ENCODE measurements around the gene FOXB1. TPM values are rescaled to one million over a fixed set of nuclear protein-coding genes. Genes with fewer than 3 reads are reported as not detected.

The FOXB1 gene
- total RNA-seq, 4 donors from 2014 or later = not detected

DNA sequence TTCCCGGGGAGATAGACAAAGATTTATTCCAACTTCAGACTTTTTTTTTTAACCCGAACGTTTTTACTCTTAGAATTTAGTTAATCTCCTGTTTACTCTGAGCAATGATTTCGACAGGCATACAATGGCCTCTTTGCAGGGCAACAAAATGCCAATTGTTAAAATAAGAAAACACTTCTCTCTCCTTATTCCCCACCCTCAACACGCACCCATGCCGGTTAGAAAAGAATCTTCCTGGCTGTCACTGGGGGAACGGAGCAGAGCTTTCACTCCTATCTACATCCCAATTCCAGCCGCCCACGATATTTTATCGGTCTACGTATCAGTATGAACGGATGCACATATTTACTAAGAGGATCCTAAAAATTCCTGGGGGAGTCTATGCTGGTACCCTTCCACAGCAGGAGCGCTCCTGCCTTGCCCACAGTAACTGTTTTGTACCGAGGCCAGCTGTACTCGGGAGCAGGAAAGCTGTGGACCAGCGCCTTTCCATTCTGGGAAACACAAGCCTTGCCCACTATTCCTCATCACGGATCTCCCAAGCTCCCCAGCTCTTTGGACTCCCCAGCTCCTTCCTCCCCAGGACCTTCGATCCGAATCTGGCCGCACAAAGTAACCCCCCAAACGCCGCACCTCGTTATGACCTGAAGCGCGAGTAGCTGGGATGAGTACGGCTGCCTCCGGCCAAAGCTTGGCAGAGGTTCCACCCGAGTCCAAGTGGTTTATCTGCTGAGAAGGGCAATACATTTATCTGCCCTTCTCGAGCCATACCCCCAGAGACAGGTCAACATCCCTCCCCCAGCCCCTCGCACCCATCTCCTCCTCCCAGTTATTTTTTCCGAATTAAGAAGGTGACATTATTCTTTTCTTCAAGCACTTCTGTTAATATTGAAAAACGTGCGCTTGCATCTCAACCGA, 2.2 kb upstream of the FOXB1 start:
- Histone ChIP-seq H3K4me1 (peaks cover 33 to 39% of the 10 kb centered on the region in 2 donors), H3K9me3 (no peaks in the 10 kb centered on the region), H3K27ac (no peak overlapping the region), H3K4me3 (replicated peaks in 1 of 3) (no peak overlapping the region), H3K36me3 (no peaks in the 10 kb centered on the region), H3K27me3 (peaks cover 98% of the 10 kb centered on the region)
- TF ChIP-seq, protein P1, sequence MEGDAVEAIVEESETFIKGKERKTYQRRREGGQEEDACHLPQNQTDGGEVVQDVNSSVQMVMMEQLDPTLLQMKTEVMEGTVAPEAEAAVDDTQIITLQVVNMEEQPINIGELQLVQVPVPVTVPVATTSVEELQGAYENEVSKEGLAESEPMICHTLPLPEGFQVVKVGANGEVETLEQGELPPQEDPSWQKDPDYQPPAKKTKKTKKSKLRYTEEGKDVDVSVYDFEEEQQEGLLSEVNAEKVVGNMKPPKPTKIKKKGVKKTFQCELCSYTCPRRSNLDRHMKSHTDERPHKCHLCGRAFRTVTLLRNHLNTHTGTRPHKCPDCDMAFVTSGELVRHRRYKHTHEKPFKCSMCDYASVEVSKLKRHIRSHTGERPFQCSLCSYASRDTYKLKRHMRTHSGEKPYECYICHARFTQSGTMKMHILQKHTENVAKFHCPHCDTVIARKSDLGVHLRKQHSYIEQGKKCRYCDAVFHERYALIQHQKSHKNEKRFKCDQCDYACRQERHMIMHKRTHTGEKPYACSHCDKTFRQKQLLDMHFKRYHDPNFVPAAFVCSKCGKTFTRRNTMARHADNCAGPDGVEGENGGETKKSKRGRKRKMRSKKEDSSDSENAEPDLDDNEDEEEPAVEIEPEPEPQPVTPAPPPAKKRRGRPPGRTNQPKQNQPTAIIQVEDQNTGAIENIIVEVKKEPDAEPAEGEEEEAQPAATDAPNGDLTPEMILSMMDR (IDR thresholded peaks at IDR 0.05) = no peak
- TF ChIP-seq POLR2A (IDR thresholded peaks at IDR 0.05) = no peak
- no peak for DNase-seq
- WGBS, 2 donors = 6 to 9% methylated on average over 34 of the region's 34 CpGs
- intact Hi-C loops (cut with DNase I) = no loop called here

DNA sequence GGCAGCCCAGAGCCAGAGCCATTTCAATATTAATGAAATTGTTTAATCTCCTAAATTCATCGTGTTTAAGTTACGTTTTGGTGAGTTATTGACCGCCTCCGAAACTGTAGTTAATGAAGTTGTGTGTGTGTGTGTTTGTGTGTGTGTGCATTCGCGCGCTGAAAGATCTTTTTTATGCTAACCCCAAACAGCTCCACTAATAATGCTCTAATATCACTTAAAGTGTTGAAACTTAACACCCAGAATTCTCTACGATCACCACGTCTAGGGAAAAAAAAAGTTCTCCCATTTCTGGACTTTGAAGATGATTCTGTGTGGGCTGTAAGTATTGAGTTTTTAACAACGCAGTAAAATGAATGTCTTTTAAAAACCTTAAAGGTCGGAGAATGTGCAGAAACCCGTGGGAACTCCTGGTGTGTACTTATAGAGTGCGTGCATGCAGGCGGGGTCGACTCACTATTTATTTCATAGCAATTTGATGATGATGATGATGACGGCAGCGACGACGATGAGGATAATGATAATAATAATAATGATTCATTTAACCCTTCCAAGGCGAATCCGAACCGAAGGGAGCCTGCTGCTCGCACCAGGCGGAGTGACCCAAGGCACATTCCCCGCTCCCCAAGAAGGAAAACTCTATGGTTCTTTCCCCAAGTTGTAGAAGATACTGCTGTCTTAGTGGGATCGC, 1.4 kb upstream of the FOXB1 start:
- no peak for DNase-seq
- Histone ChIP-seq H3K4me1 (peaks cover 28 to 34% of the 10 kb centered on the region in 2 donors), H3K27ac (no peak overlapping the region), H3K27me3 (peaks cover 98% of the 10 kb centered on the region), H3K9me3 (no peaks in the 10 kb centered on the region), H3K4me3 (replicated peaks in 1 of 3) (no peak overlapping the region), H3K36me3 (no peaks in the 10 kb centered on the region)
- TF ChIP-seq POLR2A (IDR thresholded peaks at IDR 0.05) = no peak
- TF ChIP-seq, protein P1 (IDR thresholded peaks at IDR 0.05) = no peak
- intact Hi-C loops (cut with DNase I) = no loop called here
- WGBS, 2 donors = 12 to 14% methylated on average over 26 of the region's 26 CpGs

DNA sequence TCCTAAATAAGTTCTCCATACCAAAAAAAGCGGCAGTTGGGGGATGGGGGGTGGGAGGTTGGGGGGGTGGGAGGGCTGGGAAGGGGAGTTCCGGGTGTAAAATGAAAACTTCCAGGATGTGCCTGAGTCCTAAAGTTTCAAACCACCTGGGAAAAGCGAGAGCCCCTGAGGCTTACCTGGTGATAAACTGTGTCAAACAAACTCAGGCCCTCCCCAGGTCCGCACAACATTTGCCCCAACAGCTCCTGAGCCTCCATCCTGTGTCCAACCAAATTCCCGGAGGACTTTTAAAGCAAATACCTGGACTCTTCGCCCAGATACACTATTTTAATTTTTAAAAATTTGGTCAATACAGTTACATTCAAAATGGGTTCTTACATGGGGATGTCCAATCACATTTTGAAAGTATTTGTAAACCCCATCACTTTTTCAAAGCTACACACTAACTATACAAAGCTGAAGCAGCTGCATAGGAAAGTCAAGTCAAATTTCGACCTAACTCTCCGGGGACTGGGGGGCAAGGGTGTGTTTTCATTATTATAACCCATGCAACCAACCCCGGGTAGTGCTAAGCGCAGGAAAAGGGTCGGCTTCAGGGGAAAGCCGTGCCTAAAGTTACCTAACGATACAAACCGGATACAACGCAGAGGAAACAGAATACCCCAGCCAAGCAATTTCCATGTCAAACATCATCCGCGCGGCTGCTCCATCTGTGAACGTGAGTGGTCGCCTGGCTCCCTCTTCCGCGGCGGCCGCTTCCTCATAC, 685 bp upstream of the FOXB1 start:
- no peak overlapping the region for H3K4me3 ChIP-seq (replicated peaks in 1 of 3)
- H3K27me3 ChIP-seq = peaks cover 98% of the 10 kb centered on the region
- WGBS, 2 donors = 5 to 7% methylated on average over 18 to 24 of the region's 24 CpGs
- H3K36me3 ChIP-seq = no peaks in the 10 kb centered on the region
- DNase-seq = no peak
- no peak overlapping the region for H3K27ac ChIP-seq
- intact Hi-C loops (cut with DNase I) = no loop called here
- H3K9me3 ChIP-seq = no peaks in the 10 kb centered on the region
- TF ChIP-seq, protein P1 (IDR thresholded peaks at IDR 0.05) = no peak
- no peak for TF ChIP-seq POLR2A (IDR thresholded peaks at IDR 0.05)
- peaks cover 28 to 34% of the 10 kb centered on the region in 2 donors for H3K4me1 ChIP-seq

DNA sequence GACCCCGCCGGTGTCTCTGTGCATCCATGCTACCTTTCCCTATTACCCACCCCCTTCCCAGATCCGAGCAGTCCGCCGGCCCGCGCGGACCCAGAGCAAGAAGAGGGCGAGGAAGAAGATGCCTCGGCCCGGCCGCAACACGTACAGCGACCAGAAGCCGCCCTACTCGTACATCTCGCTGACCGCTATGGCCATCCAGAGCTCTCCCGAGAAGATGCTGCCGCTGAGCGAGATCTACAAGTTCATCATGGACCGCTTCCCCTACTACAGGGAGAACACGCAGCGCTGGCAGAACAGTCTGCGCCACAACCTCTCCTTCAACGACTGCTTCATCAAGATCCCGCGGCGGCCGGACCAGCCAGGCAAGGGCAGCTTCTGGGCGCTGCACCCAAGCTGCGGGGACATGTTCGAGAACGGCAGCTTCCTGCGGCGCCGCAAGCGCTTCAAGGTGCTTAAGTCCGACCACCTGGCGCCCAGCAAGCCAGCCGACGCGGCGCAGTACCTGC, 788 bp downstream of the FOXB1 start:
- H3K9me3 ChIP-seq = no peaks in the 10 kb centered on the region
- H3K36me3 ChIP-seq = no peaks in the 10 kb centered on the region
- peaks cover 92% of the 10 kb centered on the region for H3K27me3 ChIP-seq
- intact Hi-C loops (cut with DNase I) = no loop called here
- no peak overlapping the region for H3K27ac ChIP-seq
- WGBS, 2 donors = 4% methylated on average over 20 of the region's 44 CpGs; no CpG with 5 or more reads in 1 of the 2 donors
- peaks cover 28 to 34% of the 10 kb centered on the region in 2 donors for H3K4me1 ChIP-seq
- TF ChIP-seq, protein P1 (IDR thresholded peaks at IDR 0.05) = no peak
- TF ChIP-seq POLR2A (IDR thresholded peaks at IDR 0.05) = no peak
- DNase-seq = peak in 1 of 2 donors; percentile 15
- no peak overlapping the region for H3K4me3 ChIP-seq (replicated peaks in 1 of 3)

Measured in thyroid gland (tissue), 4 donors.